ENCODE measurements around the gene KHDRBS2. TPM values are rescaled to one million over a fixed set of nuclear protein-coding genes. Genes with fewer than 3 reads are reported as not detected.

Gene KHDRBS2
- total RNA-seq = not detected

DNA sequence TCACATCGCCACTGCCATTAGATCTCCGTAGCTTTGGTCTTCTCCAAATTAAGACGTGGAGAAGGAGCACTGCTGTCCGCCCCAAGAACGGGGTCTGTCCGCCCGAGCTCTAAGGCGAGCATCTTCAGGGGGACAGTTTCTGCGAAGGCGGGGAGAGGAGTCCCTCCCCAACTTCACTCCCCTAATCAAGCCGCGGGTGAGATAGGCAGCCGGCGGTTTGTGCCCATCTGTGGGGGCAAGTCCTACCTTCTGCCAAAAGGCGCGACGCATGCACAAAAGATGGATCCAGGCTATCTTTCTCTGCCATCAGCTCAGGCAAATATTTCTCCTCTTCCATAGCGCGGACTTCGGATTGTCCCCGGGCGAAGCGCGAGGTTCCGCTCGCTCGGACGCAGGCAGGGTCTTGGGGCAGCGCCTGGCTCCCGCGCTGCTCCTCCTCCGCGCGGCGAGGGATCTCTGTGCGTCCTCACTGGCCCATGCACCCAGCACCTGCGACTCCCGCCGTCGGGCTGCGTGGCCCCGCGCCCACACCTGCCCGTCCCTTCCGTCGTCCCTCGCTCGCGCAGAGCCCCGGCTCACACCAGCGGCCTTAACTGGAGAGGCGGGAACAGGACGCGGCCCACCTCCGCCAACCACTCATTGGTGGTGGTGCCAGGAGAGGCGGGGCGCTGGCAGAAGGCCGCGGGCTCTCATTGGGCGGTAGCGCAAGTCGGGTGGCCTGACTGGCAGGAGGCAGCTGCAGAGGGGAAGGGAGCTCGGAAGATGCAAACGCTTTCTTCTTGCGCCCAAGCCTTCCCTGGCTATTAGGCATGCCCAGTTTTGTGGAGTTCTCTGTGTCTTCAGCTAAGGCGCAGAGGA is at the start of gene KHDRBS2:
Gene KHDRBS2 (minus strand): TSS at position 614 of the 858 bp plus-strand sequence.
- Histone ChIP-seq H3K27me3 (no peaks in the 10 kb centered on the region), H3K27ac (no peak within 1 kb of the TSS), H3K9me3 (no peaks in the 10 kb centered on the region), H3K36me3 (no peaks in the 10 kb centered on the region), H3K4me1 (no peaks in the 10 kb centered on the region), H3K4me3 (peak within 1 kb of the TSS; percentile 53 to 57)
- TF ChIP-seq, protein P1, sequence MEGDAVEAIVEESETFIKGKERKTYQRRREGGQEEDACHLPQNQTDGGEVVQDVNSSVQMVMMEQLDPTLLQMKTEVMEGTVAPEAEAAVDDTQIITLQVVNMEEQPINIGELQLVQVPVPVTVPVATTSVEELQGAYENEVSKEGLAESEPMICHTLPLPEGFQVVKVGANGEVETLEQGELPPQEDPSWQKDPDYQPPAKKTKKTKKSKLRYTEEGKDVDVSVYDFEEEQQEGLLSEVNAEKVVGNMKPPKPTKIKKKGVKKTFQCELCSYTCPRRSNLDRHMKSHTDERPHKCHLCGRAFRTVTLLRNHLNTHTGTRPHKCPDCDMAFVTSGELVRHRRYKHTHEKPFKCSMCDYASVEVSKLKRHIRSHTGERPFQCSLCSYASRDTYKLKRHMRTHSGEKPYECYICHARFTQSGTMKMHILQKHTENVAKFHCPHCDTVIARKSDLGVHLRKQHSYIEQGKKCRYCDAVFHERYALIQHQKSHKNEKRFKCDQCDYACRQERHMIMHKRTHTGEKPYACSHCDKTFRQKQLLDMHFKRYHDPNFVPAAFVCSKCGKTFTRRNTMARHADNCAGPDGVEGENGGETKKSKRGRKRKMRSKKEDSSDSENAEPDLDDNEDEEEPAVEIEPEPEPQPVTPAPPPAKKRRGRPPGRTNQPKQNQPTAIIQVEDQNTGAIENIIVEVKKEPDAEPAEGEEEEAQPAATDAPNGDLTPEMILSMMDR (IDR thresholded peaks at IDR 0.05) = no peak
- peak; percentile 28 to 81 for DNase-seq (ENCODE audit: low spot score in 2 of 2)
- intact Hi-C loops (cut with DNase I) = no loop called here

DNA sequence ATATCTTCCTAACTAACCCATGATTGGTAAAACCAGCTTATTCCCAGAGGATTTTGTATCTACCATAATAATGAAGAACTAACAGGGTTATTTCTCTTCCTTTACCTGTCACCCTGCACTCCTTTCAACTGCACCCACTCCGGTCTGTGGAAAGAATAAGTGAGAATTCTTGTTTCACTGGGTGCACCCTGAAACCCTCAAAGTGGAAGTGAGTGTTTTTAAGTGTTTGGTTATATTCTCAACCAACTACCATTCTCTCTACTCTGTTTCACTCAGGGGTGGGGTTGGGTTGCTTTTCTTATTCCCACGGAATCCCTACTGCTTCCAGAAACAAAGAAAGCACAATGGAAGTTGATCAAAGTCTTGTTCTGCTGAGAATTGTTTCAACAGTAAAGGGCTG is 42.6 kb upstream of the KHDRBS2 start:
- DNase-seq (ENCODE audit: low spot score in 2 of 2) = no peak
- Histone ChIP-seq H3K27me3 (no peaks in the 10 kb centered on the region), H3K4me1 (no peaks in the 10 kb centered on the region), H3K4me3 (no peak overlapping the region), H3K27ac (no peak overlapping the region), H3K36me3 (no peaks in the 10 kb centered on the region), H3K9me3 (no peaks in the 10 kb centered on the region)
- intact Hi-C loops (cut with DNase I) = no loop called here
- TF ChIP-seq, protein P1 (IDR thresholded peaks at IDR 0.05) = no peak

DNA sequence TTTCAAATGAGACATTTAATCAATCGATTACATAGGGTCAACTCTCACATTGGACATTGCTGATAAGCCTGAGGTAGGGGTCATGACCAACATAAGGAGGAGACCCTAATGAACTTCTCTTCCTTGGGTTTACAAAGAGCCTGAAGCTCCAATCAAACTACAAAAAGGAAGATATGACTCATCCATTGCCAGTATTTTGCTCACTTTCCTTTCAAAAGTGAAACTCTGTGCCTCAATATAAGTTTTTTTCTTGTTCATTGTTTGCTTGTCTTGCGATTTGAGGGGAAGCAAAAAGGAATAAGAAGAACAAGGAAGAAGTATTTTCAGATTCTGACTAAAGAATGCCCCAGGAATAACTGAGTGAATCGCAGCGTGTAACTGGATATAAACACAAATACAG is 38.8 kb upstream of the KHDRBS2 start:
- intact Hi-C loops (cut with DNase I) = no loop called here
- H3K9me3 ChIP-seq = no peaks in the 10 kb centered on the region

DNA sequence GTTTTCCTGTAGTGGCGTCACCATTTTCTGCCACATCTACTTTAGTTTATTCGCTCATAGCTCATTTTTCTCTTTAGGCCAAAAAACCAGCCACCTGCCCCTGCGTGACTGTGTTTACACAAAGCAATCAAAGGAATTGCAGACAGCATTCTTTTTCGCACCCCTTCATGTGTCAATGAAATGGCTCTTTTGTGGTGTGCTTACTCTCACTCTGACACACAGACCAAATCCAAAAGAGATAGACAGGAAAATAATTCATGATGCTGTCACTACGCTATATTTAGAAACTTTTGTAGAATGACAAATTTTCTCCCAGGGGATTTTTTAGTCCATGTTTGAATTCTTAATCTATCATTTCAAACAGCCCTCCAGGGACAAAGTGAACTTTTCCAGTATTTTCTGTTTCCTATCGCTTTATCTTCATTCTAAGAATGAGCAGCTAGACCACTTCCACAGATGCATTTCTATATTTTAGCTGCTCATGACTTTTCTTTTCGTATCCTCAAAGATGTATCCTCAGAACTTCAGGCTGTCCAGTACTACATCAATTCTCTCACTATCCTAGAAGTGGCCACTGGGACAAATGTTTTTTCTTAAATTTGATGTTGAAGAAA is 37.9 kb upstream of the KHDRBS2 start:
- no peak overlapping the region for H3K4me3 ChIP-seq
- intact Hi-C loops (cut with DNase I) = no loop called here
- H3K27ac ChIP-seq = no peak overlapping the region
- TF ChIP-seq, protein P1 (IDR thresholded peaks at IDR 0.05) = no peak
- H3K27me3 ChIP-seq = no peaks in the 10 kb centered on the region
- no peaks in the 10 kb centered on the region for H3K4me1 ChIP-seq
- DNase-seq (ENCODE audit: low spot score in 2 of 2) = no peak
- no peaks in the 10 kb centered on the region for H3K9me3 ChIP-seq
- H3K36me3 ChIP-seq = no peaks in the 10 kb centered on the region

More for the DNA sequence above, 38.8 kb upstream of the KHDRBS2 start:
- H3K27me3 ChIP-seq = no peaks in the 10 kb centered on the region
- TF ChIP-seq, protein P1 (IDR thresholded peaks at IDR 0.05) = no peak
- DNase-seq (ENCODE audit: low spot score in 2 of 2) = no peak
- H3K27ac ChIP-seq = no peak overlapping the region
- no peaks in the 10 kb centered on the region for H3K4me1 ChIP-seq
- no peaks in the 10 kb centered on the region for H3K36me3 ChIP-seq
- no peak overlapping the region for H3K4me3 ChIP-seq

DNA sequence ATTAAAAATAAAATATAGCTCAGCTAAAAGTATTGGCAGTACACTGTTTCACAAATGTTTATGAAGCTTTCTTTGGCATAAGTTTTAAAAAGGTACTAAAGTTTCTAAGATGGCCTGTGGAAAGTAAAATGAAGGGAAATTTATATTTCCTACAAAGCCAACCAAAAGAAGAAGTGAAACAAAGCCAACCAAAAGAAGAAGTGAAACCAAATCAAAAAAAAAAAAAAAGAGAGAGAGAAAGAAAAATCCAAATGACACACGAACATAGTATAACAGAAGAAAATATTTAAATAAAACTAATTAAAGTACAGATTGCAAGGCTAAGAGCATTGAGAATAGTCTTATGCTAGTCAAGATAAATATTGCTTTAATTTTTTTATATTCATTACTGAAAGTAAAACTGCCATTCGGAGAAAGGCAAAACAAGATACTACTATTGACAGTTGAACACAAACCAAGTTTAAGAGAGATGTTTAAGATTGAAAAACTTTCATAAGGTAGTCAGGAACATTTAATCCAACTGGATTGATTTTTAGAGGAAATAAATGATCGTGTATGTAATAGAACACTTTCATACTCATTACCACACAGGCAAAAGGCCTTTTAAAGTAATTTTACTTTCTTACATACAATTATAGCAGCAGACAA is 12.8 kb upstream of the KHDRBS2 start:
- Histone ChIP-seq H3K27ac (no peak overlapping the region), H3K4me3 (no peak overlapping the region), H3K9me3 (no peaks in the 10 kb centered on the region), H3K4me1 (no peaks in the 10 kb centered on the region), H3K36me3 (no peaks in the 10 kb centered on the region), H3K27me3 (no peaks in the 10 kb centered on the region)
- intact Hi-C loops (cut with DNase I) = no loop called here
- TF ChIP-seq, protein P1 (IDR thresholded peaks at IDR 0.05) = no peak
- no peak for DNase-seq (ENCODE audit: low spot score in 2 of 2)

Measured in ascending aorta (tissue), 2 donors.